ENCODE measurements around the gene SEMA4D. TPM values are rescaled to one million over a fixed set of nuclear protein-coding genes. Genes with fewer than 3 reads are reported as not detected.
A peak's percentile ranks its signal among the peaks of the same experiment; 100 is the strongest.
"Not testable (repeated sequence)": the region's sequence is repeated elsewhere in the genome, so short reads cannot be mapped to it uniquely, and the experiment has no call there.

The SEMA4D gene
- polyA plus RNA-seq, 1 donor from 2014 or later = 35.3 TPM

DNA sequence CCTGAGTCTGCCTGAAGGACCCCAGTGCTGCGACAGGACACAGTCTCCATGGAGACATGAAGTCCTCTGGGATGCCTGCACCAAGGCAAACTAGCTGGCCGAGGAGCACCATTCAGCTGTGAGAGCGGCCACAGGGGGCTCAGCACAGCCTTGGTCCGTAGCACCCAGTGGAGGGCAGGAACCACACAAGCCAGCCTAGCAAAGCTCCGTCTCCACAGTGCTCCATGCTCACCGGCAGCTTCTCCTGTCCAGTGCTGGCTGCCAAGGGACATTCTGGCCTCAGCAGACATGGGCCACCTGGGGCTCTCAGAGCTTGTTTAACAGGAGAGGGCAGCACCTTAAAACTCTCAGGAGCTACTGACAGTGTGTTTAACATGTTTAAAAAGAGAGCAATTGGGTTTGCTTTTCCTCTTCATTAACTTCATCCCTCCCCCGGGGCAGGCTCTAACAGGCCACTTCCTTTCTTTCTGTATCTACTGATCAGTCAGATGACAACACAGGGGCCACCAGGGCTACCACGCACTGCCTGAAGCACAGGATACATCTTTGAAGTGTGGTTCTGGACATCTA is 122.6 kb downstream of the SEMA4D start:
- Mint-ChIP-seq H3K4me1 (peaks cover 11 to 21% (median 15%) of the 10 kb centered on the region in 3 donors), H3K4me3 (peak overlapping the region in 3 of 4 donors; percentile 3 to 76 (median 34)), H3K9me3 (no peaks in the 10 kb centered on the region), H3K27ac (peak overlapping the region; percentile 60 to 90 (median 70)), H3K27me3 (no peaks in the 10 kb centered on the region), H3K36me3 (peaks cover 8% of the 10 kb centered on the region)

DNA sequence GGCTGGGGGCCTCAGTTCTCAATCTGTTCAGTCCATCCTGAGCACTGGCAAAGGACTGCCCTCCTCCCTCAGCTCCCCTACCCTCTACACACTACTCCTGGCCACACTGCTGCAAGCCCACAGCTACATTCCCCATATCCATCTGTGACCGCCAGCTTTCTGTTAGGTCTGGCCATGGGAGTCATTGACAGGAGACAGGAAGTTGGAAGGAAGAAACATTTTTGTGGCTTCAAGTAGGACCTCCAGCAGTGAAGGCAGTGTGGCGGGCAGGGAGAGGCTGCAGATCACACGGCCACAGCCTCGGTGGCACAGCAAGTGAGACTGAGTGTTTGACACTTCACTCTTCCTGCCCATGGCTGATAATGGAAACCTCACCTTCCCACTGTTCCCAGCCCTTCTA is 123.7 kb downstream of the SEMA4D start:
- H3K27ac Mint-ChIP-seq = peak overlapping the region in 2 of 3 donors; percentile 31 to 70
- H3K4me3 Mint-ChIP-seq = no peak overlapping the region
- peaks cover 11 to 21% (median 15%) of the 10 kb centered on the region in 3 donors for H3K4me1 Mint-ChIP-seq
- H3K27me3 Mint-ChIP-seq = no peaks in the 10 kb centered on the region
- peaks cover 6% of the 10 kb centered on the region for H3K36me3 Mint-ChIP-seq
- H3K9me3 Mint-ChIP-seq = no peaks in the 10 kb centered on the region

DNA sequence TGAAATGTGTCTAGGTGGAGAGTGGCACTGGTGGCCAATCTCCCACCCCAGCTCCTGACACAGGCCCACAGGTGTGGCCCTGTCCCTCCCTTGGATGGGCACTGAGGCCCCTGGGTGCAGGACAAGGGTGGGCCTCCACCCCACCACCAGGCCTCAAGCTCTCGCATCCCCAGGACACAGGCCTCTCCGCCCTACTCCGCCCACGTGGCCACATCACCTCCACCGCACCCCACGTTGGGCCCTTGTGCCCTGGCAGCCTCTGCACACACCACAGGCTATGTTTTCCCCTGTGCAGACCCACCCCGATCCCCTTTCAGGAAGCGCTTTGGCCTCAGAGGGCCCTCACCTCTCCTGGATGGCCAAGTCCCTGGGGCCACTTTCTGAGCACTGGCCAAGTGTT is 124.9 kb downstream of the SEMA4D start:
- H3K9me3 Mint-ChIP-seq = no peaks in the 10 kb centered on the region
- peak overlapping the region; percentile 67 to 78 (median 69) for H3K27ac Mint-ChIP-seq
- H3K4me3 Mint-ChIP-seq = no peak overlapping the region
- peaks cover 11 to 17% (median 15%) of the 10 kb centered on the region in 3 donors for H3K4me1 Mint-ChIP-seq
- peaks cover 6% of the 10 kb centered on the region for H3K36me3 Mint-ChIP-seq
- no peaks in the 10 kb centered on the region for H3K27me3 Mint-ChIP-seq

- Mint-ChIP-seq H3K36me3 (peaks cover 6% of the 10 kb centered on the region), H3K27ac (peak overlapping the region in 1 of 3 donors; percentile 68), H3K4me3 (no peak overlapping the region), H3K9me3 (no peaks in the 10 kb centered on the region), H3K27me3 (no peaks in the 10 kb centered on the region), H3K4me1 (peaks cover 9 to 15% (median 11%) of the 10 kb centered on the region in 3 donors)
These were observed 125.6 kb downstream of the SEMA4D start for GRCh38 chr9:89372230-89372816.

DNA sequence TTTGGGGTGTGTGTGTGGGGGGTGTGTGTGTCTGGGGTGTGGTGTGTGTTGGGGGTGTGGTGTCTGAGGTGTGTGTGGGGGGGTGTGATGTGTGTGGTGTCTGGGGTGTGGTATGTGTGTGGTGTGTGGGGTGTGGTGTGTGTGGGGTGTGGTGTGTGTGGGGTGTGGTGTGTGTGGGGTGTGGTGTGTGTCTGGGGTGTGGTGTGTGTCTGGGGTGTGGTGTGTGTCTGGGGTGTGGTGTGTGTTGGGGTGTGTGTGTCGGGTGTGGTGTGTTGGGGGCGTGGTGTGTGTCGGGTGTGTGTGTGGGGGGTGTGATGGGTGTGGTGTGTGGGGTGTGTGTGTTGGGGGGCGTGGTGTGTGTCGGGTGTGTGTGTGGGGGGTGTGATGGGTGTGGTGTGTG is 126.1 kb downstream of the SEMA4D start:
- H3K4me3 Mint-ChIP-seq, H3K36me3 Mint-ChIP-seq, H3K27me3 Mint-ChIP-seq, H3K9me3 Mint-ChIP-seq, H3K27ac Mint-ChIP-seq: not testable (repeated sequence)
- H3K4me1 Mint-ChIP-seq = peaks cover 9 to 15% (median 9%) of the 10 kb centered on the region in 3 donors

DNA sequence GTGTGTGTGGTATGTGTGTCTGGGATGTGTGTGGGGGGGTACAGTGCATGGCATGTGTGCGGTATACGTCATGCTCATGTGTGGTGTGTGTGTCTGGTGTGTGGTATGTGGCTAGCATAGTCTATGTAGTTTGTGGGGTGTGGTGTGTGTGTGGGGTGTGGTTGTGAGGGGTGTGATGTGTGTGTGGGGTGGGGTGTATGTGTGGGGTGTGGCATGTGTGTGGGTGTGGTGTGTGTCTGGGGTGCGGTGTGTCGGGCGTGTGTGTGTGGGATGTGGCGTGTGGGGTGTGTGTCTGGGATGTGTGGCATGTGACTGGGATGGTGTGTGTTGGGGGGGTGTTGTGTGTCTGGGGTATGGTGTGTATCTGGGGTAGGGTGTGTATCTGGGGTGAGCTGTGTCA is 127.3 kb downstream of the SEMA4D start:
- H3K4me1 Mint-ChIP-seq = peaks cover 6 to 10% (median 7%) of the 10 kb centered on the region in 3 donors
- H3K27ac Mint-ChIP-seq = no peak overlapping the region
- H3K9me3 Mint-ChIP-seq = no peaks in the 10 kb centered on the region
- H3K4me3 Mint-ChIP-seq = no peak overlapping the region
- H3K27me3 Mint-ChIP-seq = no peaks in the 10 kb centered on the region
- H3K36me3 Mint-ChIP-seq = no peaks in the 10 kb centered on the region

GRCh38 chr9:89368978-89369377 is 128.9 kb downstream of the SEMA4D start:
- Mint-ChIP-seq H3K4me3 (no peak overlapping the region), H3K27me3 (no peaks in the 10 kb centered on the region), H3K36me3 (no peaks in the 10 kb centered on the region), H3K4me1 (peaks cover 0 to 2% (median 0%) of the 10 kb centered on the region in 3 donors), H3K27ac (peak overlapping the region in 1 of 3 donors; percentile 67), H3K9me3 (no peaks in the 10 kb centered on the region)

DNA sequence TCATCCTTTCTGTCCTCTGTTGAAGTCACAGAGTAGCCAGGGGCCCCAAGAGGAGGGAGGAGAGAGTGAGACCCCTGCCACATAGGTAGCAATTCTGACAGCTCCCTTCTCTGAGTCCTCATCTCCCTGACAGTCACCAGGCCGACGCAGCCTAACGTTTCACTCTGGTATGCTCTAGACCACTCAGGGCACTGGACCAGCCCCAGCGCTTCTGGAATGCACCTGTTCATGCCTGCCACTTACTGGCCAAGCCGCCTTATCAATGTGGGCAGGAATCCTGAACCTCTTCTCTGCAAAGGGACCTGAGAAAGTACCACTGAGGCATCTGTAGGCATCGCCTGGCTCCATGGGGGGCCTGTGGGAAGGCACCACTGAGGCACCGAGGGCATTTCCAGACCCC is 129.4 kb downstream of the SEMA4D start:
- no peaks in the 10 kb centered on the region for H3K9me3 Mint-ChIP-seq
- no peaks in the 10 kb centered on the region for H3K36me3 Mint-ChIP-seq
- peaks cover 0 to 2% (median 0%) of the 10 kb centered on the region in 3 donors for H3K4me1 Mint-ChIP-seq
- H3K27ac Mint-ChIP-seq = peak overlapping the region in 1 of 3 donors; percentile 67
- no peaks in the 10 kb centered on the region for H3K27me3 Mint-ChIP-seq
- H3K4me3 Mint-ChIP-seq = no peak overlapping the region

- Mint-ChIP-seq H3K27me3 (no peaks in the 10 kb centered on the region), H3K9me3 (no peaks in the 10 kb centered on the region), H3K4me3 (no peak overlapping the region), H3K4me1 (no peaks in the 10 kb centered on the region), H3K36me3 (no peaks in the 10 kb centered on the region), H3K27ac (peak overlapping the region in 1 of 3 donors; percentile 39)
These were observed 130.0 kb downstream of the SEMA4D start for GRCh38 chr9:89367726-89368437.

DNA sequence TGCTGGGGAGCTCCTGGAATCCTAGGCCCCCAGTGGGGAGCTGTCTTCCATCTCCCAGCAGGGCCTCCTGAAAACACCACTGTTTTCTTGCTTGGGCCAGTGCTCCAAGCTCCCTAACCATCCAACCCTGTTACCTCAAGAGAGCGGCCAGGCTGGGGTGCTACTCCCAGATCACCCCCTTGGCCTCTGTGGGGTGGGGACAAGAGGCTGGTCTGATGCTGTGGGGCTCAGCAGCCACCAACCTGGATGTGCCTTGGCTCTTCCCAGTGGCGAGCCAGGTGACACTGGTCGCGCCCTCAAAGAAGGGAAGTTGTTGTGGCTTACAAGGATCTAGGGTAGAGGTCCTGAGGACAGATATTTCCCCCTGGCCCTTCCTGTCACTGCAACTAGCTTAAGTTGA is 130.6 kb downstream of the SEMA4D start:
- Mint-ChIP-seq H3K36me3 (no peaks in the 10 kb centered on the region), H3K4me1 (no peaks in the 10 kb centered on the region), H3K9me3 (no peaks in the 10 kb centered on the region), H3K4me3 (no peak overlapping the region), H3K27me3 (no peaks in the 10 kb centered on the region), H3K27ac (no peak overlapping the region)

- H3K9me3 Mint-ChIP-seq = no peaks in the 10 kb centered on the region
- H3K4me3 Mint-ChIP-seq = no peak overlapping the region
- no peak overlapping the region for H3K27ac Mint-ChIP-seq
- no peaks in the 10 kb centered on the region for H3K27me3 Mint-ChIP-seq
- H3K4me1 Mint-ChIP-seq = no peaks in the 10 kb centered on the region
- no peaks in the 10 kb centered on the region for H3K36me3 Mint-ChIP-seq
These were observed 131.2 kb downstream of the SEMA4D start for GRCh38 chr9:89366711-89367110.

DNA sequence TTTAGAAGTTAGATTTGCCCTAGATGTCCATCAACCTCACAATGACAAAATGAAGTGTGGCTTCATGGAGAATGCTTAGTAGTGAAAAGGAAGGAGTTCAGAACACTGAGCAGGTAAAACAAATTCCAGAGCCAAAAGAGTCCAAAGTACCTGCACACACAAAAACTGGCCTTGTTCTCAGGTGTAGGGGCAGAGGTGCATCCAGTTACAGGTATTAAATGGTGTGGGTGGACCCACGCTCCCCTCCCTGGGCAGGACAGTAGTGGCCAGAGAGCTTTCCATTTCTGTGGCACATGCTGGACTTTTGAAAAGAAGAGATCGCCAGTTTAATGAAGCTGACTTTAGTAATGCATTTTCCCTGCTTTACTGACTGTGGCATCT is 132.4 kb downstream of the SEMA4D start:
- H3K4me1 Mint-ChIP-seq = peaks cover 0 to 6% (median 1%) of the 10 kb centered on the region in 3 donors
- H3K9me3 Mint-ChIP-seq = no peaks in the 10 kb centered on the region
- no peak overlapping the region for H3K27ac Mint-ChIP-seq
- H3K4me3 Mint-ChIP-seq = no peak overlapping the region
- no peaks in the 10 kb centered on the region for H3K27me3 Mint-ChIP-seq
- no peaks in the 10 kb centered on the region for H3K36me3 Mint-ChIP-seq

DNA sequence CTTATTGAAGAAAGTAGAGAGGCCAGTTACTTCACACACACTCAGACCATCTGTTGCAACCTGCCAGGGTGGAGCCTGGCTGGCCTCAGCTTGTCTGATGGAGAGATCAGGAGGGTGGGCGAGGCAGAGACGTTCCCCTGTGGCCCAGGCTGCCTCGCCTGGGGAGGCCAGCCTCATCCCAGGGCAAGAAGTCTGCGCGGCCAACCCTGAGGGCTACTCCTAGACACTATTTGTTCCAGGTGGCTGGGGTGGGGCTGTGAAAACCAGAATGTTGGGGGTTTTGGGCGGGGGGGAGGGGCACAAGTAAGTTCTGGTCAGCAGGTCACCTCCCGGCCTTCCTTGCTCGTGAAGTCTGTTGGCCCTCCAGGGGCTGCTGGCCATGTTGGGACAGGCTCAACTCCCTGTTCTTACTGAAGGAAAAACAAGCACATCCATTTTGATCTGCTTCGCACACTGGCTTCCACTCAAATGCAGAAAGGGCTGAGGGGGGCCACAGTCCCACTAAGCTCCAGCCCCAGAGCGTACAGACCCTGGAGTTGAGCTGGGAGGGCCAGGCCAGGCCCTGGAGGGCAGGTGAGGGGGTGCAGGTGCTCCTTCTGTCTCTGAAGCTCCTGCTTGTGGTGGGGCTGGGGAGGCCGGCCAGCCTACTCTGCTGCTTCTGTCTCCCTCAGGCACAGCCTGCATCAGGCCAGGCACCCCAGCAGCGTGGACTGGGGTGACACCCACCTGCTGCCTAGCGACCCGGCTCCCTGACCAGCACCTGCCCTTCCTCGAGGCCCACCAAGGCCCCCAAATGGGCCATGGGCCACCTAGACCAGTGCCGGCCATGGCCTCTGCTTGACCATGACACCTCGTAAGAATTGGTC is 133.0 kb downstream of the SEMA4D start:
- H3K4me1 Mint-ChIP-seq = peaks cover 0 to 6% (median 1%) of the 10 kb centered on the region in 3 donors
- H3K27me3 Mint-ChIP-seq = no peaks in the 10 kb centered on the region
- no peak overlapping the region for H3K27ac Mint-ChIP-seq
- no peaks in the 10 kb centered on the region for H3K36me3 Mint-ChIP-seq
- H3K9me3 Mint-ChIP-seq = no peaks in the 10 kb centered on the region
- no peak overlapping the region for H3K4me3 Mint-ChIP-seq

DNA sequence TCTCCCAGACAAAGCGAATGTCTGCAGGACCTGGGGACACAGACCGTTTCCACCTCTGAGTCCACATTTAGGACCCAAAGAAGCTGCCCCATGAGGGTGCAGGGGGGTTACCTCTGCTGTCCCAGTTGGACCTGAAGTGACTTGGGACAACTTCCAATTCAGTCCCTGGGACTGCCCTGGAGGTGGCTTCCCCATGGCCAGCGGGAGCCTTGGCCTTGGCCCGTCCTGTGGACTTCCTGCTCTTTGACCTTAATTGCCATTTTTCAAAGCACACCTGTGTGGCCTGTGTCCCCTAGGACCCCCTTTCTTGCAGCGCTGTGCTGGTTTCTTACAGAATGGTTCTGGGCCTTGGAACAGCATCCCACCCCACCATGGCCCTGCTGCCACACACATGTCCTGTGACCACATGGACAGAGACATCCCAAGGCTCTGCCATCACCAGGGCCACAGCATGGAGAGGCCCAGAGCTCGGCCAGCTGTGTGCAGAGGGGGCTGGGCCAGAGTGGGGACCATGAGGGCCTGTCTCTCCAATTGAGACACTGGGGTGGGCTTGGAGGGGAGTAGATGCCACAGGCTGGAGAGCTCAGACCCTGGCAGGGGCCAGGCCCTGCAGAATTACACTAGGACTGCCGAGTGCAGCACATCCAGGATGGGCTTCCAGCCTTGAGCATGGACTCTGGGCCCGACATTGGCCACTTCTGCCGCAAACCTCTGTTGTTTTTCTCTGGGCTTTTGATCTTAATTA is 133.8 kb downstream of the SEMA4D start:
- H3K27ac Mint-ChIP-seq = no peak overlapping the region
- no peaks in the 10 kb centered on the region for H3K36me3 Mint-ChIP-seq
- no peaks in the 10 kb centered on the region for H3K27me3 Mint-ChIP-seq
- peaks cover 0 to 6% (median 1%) of the 10 kb centered on the region in 3 donors for H3K4me1 Mint-ChIP-seq
- no peaks in the 10 kb centered on the region for H3K9me3 Mint-ChIP-seq
- no peak overlapping the region for H3K4me3 Mint-ChIP-seq
